Keratinocyte (primary cell): ENCODE results near the gene TMPRSS11E. TPM values are rescaled to one million over a fixed set of nuclear protein-coding genes. Genes with fewer than 3 reads are reported as not detected.
A peak's percentile ranks its signal among the peaks of the same experiment; 100 is the strongest.

Experiments used
- DNase-seq: peaks from one replicate; pipeline ENCODE4 v3.0.0-alpha.2; 2011; ENCODE audit warnings: low read depth, missing footprints, low spot score
- FAIRE-seq: peaks from 2 replicates; lab custom pipeline; 2011; peaks lifted over from hg19 to GRCh38; lab: Jason Lieb, UNC
- H2AFZ ChIP-seq: 2 replicates; pipeline ENCODE4 v1.6.0; 2012; ENCODE audit warnings: low read length, control low read depth, inconsistent platforms; ENCODE audit not compliant: control insufficient read depth
- H3K27ac ChIP-seq: 2 replicates; pipeline ENCODE4 v1.5.1; 2011; ENCODE audit warnings: low read length; ENCODE audit not compliant: control insufficient read depth, insufficient read depth
- H3K27me3 ChIP-seq: 3 replicates; pipeline ENCODE4 v1.6.0; 2011; ENCODE audit warnings: low read length; ENCODE audit not compliant: control insufficient read depth, insufficient read depth; ENCODE audit errors: extremely low read depth
- H3K36me3 ChIP-seq, 2 experiments: 2 replicates in 1 of 2; 3 replicates in 1 of 2; pipeline ENCODE4 v1.5.1; 2011; ENCODE audit warnings: low read length in 2 of 2, mild to moderate bottlenecking in 1 of 2; ENCODE audit not compliant: control insufficient read depth in 2 of 2, insufficient read depth in 2 of 2; ENCODE audit errors: extremely low read depth in 1 of 2
- H3K4me1 ChIP-seq: 3 replicates; pipeline ENCODE4 v1.5.1; 2011; ENCODE audit warnings: low read length; ENCODE audit not compliant: control insufficient read depth, insufficient read depth; ENCODE audit errors: extremely low read depth
- H3K4me2 ChIP-seq: 3 replicates; pipeline ENCODE4 v1.6.0; 2011; ENCODE audit warnings: low read depth, low read length; ENCODE audit not compliant: control insufficient read depth, insufficient read depth; ENCODE audit errors: extremely low read depth
- H3K4me3 ChIP-seq, 3 experiments: fragments of 200-600 bp in 1 of 3; sonication (generic) in 1 of 3; 2 replicates in 2 of 3; 3 replicates in 1 of 3; pipeline ENCODE4 v1.5.1; 2011 to 2016; ENCODE audit warnings: low read length in 3 of 3, mild to moderate bottlenecking in 3 of 3, control low read depth in 2 of 3, inconsistent platforms in 1 of 3, low read depth in 1 of 3, mixed read lengths in 1 of 3, mixed run types in 1 of 3, moderate library complexity in 1 of 3; ENCODE audit not compliant: control insufficient read depth in 2 of 3, insufficient read depth in 2 of 3; ENCODE audit errors: extremely low read depth in 1 of 3
- H3K79me2 ChIP-seq: 2 replicates; pipeline ENCODE4 v1.6.0; 2012; ENCODE audit warnings: low read length; ENCODE audit not compliant: control insufficient read depth, insufficient read depth
- H3K9ac ChIP-seq: 3 replicates; pipeline ENCODE4 v1.6.0; 2011; ENCODE audit warnings: low read length; ENCODE audit not compliant: control insufficient read depth, insufficient read depth; ENCODE audit errors: extremely low read depth
- H3K9me1 ChIP-seq: 3 replicates; pipeline ENCODE4 v1.6.0; 2011; ENCODE audit warnings: low read length; ENCODE audit not compliant: control insufficient read depth, insufficient read depth; ENCODE audit errors: extremely low read depth
- H3K9me3 ChIP-seq: 2 replicates; pipeline ENCODE4 v1.5.1; 2012; ENCODE audit warnings: low read depth, low read length; ENCODE audit not compliant: control insufficient read depth
- H4K20me1 ChIP-seq: 3 replicates; pipeline ENCODE4 v1.6.0; 2011; ENCODE audit warnings: low read length; ENCODE audit not compliant: control insufficient read depth, insufficient read depth; ENCODE audit errors: extremely low read depth
- EZH2 ChIP-seq: IDR thresholded peaks from one replicate; pipeline ENCODE4 v1.6.1; 2012; ENCODE audit warnings: inconsistent platforms, mild to moderate bottlenecking, low read length, moderate library complexity
- dilution Hi-C: fragments of 300-500 bp; cut with MboI; formaldehyde crosslinking; loops from one replicate; pipeline ENCODE4 v1.7.0; 2020; ENCODE audit warnings: low sequenced_read_pairs; ENCODE audit not compliant: extremely low pct_ligation_motif_present
- polyA minus RNA-seq, 3 experiments: library from RNA; depleted of rRNA, polyadenylated mRNA; stranded (reverse); fragments of >200 nt; gene quantifications; 1 replicate in 1 of 3; 2 replicates in 1 of 3; 3 replicates in 1 of 3; pipeline ENCODE4 v1.2.3, GENCODE V29; 2011
- polyA plus RNA-seq, 5 experiments: library from polyadenylated mRNA; depleted of rRNA in 3 of 5; stranded (reverse) in 3 of 5; stranded (forward) in 1 of 5; unstranded in 1 of 5; fragments of >200 nt; gene quantifications; 1 replicate in 1 of 5; 2 replicates in 3 of 5; 3 replicates in 1 of 5; pipeline versions ENCODE4 v1.2.1 to v1.2.3, GENCODE V29; 2011 to 2012; ENCODE audit warnings: missing spikeins in 2 of 5, low read depth in 1 of 5, low replicate concordance in 1 of 5
- TF ChIP-seq, protein P1 (sequence below), 3 experiments: IDR thresholded peaks in 1 of 3; conservative IDR thresholded peaks in 1 of 3; optimal IDR thresholded peaks in 1 of 3; 2 replicates in 2 of 3; 3 replicates in 1 of 3; pipeline versions ENCODE3 to v1.5.1; 2011; ENCODE audit warnings: low read length in 3 of 3, mild to moderate bottlenecking in 3 of 3, moderate library complexity in 2 of 3, control low read depth in 1 of 3, inconsistent platforms in 1 of 3; ENCODE audit not compliant: insufficient read depth in 2 of 3; ENCODE audit errors: extremely low read depth in 1 of 3

Gene TMPRSS11E
- polyA plus RNA-seq (1.6 to 2.3 TPM (median 2.0 TPM) in 3 replicates), polyA minus RNA-seq (1.1 to 1.6 TPM in 2 of 3 replicates, not detected in the other)
- 5.6 TPM for polyA plus RNA-seq (2011; ENCODE audit: low read depth)
- 0.49 and 2.1 TPM in 2 replicates for polyA plus RNA-seq (2011; cell fraction: cytosol; rRNA removed)
- 3.6 and 7.6 TPM in 2 replicates for polyA plus RNA-seq (2011; cell fraction: nucleus; rRNA removed)
- 1.3 and 3.4 TPM in 2 replicates for polyA plus RNA-seq (2012; ENCODE audit: low replicate concordance)
- 0.96 TPM for polyA minus RNA-seq (2011; cell fraction: cytosol; rRNA and poly(A)+ RNA removed)
- polyA minus RNA-seq (2011; cell fraction: nucleus; rRNA and poly(A)+ RNA removed), result 4.2 and 4.5 TPM in 2 replicates

- dilution Hi-C loops, result no loop called here
- Histone ChIP-seq H3K4me2 (no peak within 1 kb of the TSS), H2AFZ (no peak within 1 kb of the TSS), H3K27me3 (no peaks in the 10 kb centered on the region), H3K4me1 (peaks cover 19% of the 10 kb centered on the region), H3K36me3 (no peaks in the 10 kb centered on the region), H3K79me2 (no peaks in the 10 kb centered on the region), H3K9me3 (no peaks in the 10 kb centered on the region), H3K27ac (no peak within 1 kb of the TSS), H3K4me3 (no peak within 1 kb of the TSS), H3K9ac (no peak within 1 kb of the TSS), H4K20me1 (no peaks in the 10 kb centered on the region), H3K9me1 (no peaks in the 10 kb centered on the region)
- DNase-seq (no peak), FAIRE-seq (peak; percentile 82)
- TF ChIP-seq, protein P1, sequence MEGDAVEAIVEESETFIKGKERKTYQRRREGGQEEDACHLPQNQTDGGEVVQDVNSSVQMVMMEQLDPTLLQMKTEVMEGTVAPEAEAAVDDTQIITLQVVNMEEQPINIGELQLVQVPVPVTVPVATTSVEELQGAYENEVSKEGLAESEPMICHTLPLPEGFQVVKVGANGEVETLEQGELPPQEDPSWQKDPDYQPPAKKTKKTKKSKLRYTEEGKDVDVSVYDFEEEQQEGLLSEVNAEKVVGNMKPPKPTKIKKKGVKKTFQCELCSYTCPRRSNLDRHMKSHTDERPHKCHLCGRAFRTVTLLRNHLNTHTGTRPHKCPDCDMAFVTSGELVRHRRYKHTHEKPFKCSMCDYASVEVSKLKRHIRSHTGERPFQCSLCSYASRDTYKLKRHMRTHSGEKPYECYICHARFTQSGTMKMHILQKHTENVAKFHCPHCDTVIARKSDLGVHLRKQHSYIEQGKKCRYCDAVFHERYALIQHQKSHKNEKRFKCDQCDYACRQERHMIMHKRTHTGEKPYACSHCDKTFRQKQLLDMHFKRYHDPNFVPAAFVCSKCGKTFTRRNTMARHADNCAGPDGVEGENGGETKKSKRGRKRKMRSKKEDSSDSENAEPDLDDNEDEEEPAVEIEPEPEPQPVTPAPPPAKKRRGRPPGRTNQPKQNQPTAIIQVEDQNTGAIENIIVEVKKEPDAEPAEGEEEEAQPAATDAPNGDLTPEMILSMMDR (optimal IDR thresholded peaks at IDR 0.05 in 1 of 3, IDR thresholded peaks at IDR 0.05 in 1 of 3, conservative IDR thresholded peaks at IDR 0.05 in 1 of 3; ENCODE audit: extremely low read depth in 1 of 3, insufficient read depth in 2 of 3, low read length in 3 of 3), result no peak
- TF ChIP-seq EZH2, result no peak
These were observed at the start of gene TMPRSS11E for GRCh38 chr4:68447201-68447600. TMPRSS11E (plus strand) TSS chr4:68447463; CDS start chr4:68447513, 50 bp downstream.

DNA sequence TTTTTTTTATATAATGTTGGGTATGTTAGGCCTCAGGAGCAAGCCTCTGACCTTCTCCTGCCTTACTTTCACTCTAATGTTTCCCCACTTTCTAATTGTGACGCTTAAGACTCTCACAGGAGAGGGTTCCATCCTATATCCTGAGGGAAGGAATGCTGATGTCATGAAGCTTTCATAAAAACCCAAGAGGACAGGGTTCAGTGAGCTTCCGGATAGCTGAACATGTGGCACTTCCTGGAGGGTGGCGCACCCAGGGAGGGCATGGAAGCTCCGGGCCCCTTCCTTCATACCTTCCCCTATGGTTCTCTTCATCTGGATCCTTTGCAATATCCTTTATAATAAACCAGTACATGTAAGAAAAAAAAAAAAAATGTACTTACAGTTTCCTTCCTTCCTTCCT lies 48.0 kb upstream of the TMPRSS11E start:
- FAIRE-seq (no peak), DNase-seq (no peak)
- Histone ChIP-seq H3K27me3 (no peaks in the 10 kb centered on the region), H2AFZ (no peak overlapping the region), H3K4me3 (no peak overlapping the region), H3K9ac (no peak overlapping the region), H4K20me1 (no peaks in the 10 kb centered on the region), H3K79me2 (no peaks in the 10 kb centered on the region), H3K4me1 (no peaks in the 10 kb centered on the region), H3K27ac (no peak overlapping the region), H3K9me1 (no peaks in the 10 kb centered on the region), H3K36me3 (no peaks in the 10 kb centered on the region), H3K9me3 (no peaks in the 10 kb centered on the region), H3K4me2 (no peak overlapping the region)
- no peak for TF ChIP-seq EZH2
- TF ChIP-seq, protein P1 (optimal IDR thresholded peaks at IDR 0.05 in 1 of 3, IDR thresholded peaks at IDR 0.05 in 1 of 3, conservative IDR thresholded peaks at IDR 0.05 in 1 of 3; ENCODE audit: extremely low read depth in 1 of 3, insufficient read depth in 2 of 3, low read length in 3 of 3), result no peak
- dilution Hi-C loops, result no loop called here
